ENCODE measurements around the gene MDP1. TPM values are rescaled to one million over a fixed set of nuclear protein-coding genes. Genes with fewer than 3 reads are reported as not detected.

Gene MDP1
- total and polyA plus RNA-seq, 2 of the 8 experiments (the other 6 are each of a cell fraction or from before 2014, with no cell fraction given), result 17.7 to 32.2 TPM

DNA sequence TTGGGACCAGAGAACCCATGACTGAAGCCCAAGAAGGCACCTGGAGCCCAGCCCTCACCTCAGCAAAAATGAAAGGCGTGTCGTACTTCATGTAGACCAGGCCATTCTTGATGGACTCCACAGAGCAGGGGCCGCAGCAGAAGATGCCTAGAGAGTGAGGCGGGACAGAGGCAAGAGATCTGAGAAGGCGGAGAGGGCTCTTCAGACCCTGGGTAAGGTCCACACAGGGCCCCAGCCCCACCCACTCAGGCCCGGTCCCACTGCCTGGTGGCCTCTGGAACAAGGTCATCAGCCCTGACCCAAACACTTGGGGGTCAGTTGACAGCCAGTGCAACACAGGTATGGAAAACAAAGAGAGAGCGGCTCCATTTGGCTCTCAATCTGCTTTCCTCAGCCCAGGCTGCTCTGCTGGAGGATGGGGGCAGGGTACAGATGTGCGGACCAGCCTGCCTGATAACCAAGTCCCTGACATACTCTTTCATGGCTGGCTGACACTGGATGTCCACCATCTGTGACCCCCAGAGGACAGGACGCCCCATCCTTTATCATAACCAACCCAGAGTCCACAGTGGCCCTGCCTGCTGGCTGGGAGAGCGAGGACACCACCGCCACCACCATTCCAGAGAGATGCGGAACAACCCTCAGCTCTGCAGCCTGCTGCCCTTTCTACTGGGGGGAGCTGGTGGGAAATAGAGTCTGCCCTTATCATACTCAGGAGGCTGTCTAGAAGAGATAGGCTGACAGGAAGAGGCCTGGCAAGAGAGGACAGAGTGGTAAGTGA, 40.3 kb upstream of the MDP1 start (continued):
- TF ChIP-seq TBP (IDR thresholded peaks at IDR 0.05; ENCODE audit: low read depth, low read length) (no peak), SIRT6 (IDR thresholded peaks at IDR 0.05; ENCODE audit: low read length) (no peak), KDM4A (IDR thresholded peaks at IDR 0.05; ENCODE audit: low read depth, low read length, severe bottlenecking) (no peak)

All from H1 (cell line).